ENCODE results near the gene LRRC25.
A peak's percentile ranks its signal among the peaks of the same experiment; 100 is the strongest.

DNA sequence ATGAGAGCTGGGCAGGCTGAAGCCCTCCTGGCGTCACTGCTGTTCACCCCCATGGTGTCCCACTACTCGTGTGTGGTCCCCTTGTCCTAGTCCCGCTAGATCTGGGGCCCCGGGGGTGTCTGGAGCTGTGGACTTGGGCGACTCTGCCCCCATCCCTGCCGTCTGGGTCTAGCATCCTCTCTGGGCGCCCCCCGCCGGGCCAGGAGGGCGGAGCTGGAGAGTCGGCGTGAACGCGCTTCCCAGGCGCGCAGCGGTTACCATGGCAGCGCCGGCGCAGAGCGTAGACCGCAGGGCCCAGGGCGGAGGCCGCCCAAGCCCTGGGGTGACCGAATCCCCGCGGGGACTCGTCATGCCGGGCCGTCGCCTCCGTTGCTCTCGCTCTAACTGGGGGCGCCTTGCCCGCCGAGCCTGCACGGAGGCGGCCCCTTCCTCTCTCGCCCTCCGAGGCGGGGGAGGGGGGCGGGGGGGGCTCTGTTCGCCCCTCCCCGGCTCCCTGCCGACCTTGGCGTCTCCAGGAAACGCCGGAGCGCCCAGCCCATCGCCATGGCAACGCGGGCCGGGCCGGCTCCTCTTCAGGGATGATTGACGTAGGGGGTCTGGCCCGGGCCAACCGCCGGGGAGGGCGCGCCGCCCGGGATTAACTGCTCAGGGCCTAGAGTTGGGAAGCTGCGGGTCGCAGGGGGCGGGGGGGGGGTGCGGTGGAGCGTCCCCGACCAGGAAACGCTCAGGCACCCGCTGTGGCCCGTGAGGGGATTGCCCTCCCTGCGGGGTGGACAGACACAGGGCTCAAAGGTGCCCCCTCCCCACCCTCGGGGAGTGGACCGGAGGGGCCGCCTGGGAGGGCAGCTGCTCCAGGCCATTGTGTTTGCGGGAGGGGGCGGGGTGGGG is 31.6 kb upstream of the LRRC25 start:
- TF ChIP-seq ZBTB7A (IDR thresholded peaks at IDR 0.05; ENCODE audit: low read depth): peak; percentile 86
- no peak for TF ChIP-seq EP300 (IDR thresholded peaks at IDR 0.05; ENCODE audit: borderline replicate concordance)
- no peak for TF ChIP-seq TCF12 (IDR thresholded peaks at IDR 0.05; ENCODE audit: low read depth)
- TF ChIP-seq NFIC (IDR thresholded peaks at IDR 0.05): no peak
- TF ChIP-seq, protein P1, sequence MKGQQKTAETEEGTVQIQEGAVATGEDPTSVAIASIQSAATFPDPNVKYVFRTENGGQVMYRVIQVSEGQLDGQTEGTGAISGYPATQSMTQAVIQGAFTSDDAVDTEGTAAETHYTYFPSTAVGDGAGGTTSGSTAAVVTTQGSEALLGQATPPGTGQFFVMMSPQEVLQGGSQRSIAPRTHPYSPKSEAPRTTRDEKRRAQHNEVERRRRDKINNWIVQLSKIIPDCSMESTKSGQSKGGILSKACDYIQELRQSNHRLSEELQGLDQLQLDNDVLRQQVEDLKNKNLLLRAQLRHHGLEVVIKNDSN (IDR thresholded peaks at IDR 0.05): no peak
- no peak for TF ChIP-seq TEAD4 (IDR thresholded peaks at IDR 0.05)
- TF ChIP-seq RAD21 (IDR thresholded peaks at IDR 0.05; ENCODE audit: low read depth): no peak
- 0 out of 2 replicates have a peak, but pooled peaks have one; percentile 15 for TF ChIP-seq MAX (IDR thresholded peaks at IDR 0.05)
- TF ChIP-seq REST (IDR thresholded peaks at IDR 0.05; ENCODE audit: low read depth): no peak
- TF ChIP-seq CEBPB (IDR thresholded peaks at IDR 0.05): no peak
- TF ChIP-seq EGR1 (IDR thresholded peaks at IDR 0.05): peak; percentile 42; the same call in 1 of the 2 replicates
- TF ChIP-seq TAF1 (IDR thresholded peaks at IDR 0.05; ENCODE audit: low read depth): no peak

Data from Ishikawa (cell line).